Pancreas (tissue), 10 donors: ENCODE data around the gene B4GALNT4. TPM values are rescaled to one million over a fixed set of nuclear protein-coding genes. Genes with fewer than 3 reads are reported as not detected.

ENCODE experiments used
- ATAC-seq, 4 donors: fragments of 200-7000 bp; cut with Tn5 transposase; one replicate each; pipeline versions ENCODE4 v1.8.0 to v1.9.1; 2020; ENCODE audit warnings: mild to moderate bottlenecking in 4 of 4, moderate library complexity in 4 of 4
- DNase-seq, 6 donors: peaks; one replicate each; pipeline ENCODE4 v3.0.0-alpha.2; 2020
- FAIRE-seq: peaks from 2 replicates; lab custom pipeline; 2012; peaks lifted over from hg19 to GRCh38; lab: Jason Lieb, UNC
- H3K27ac ChIP-seq, 4 donors: fragments of 200-600 bp; sonication (generic); 1 replicate in 3 of 4; 2 replicates in 1 of 4; pipeline versions ENCODE4 v1.5.0 to v1.8.0; 2020
- H3K27me3 ChIP-seq, 4 donors: fragments of 200-600 bp; one replicate each; pipeline ENCODE4 v1.8.0; 2021
- H3K36me3 ChIP-seq, 3 donors: fragments of 200-600 bp; sonication (generic) in 1 of 3; one replicate each; pipeline versions ENCODE4 v1.5.0 to v1.8.0; 2020 to 2021
- H3K4me1 ChIP-seq, 3 donors: fragments of 200-600 bp; one replicate each; pipeline ENCODE4 v1.8.0; 2021
- H3K4me3 ChIP-seq, 4 donors: fragments of 200-600 bp; sonication (generic) in 2 of 4; one replicate each; pipeline versions ENCODE4 v1.5.0 to v1.8.0; 2020 to 2021
- H3K9me3 ChIP-seq, 4 donors: fragments of 200-600 bp; one replicate each; pipeline ENCODE4 v1.8.0; 2021
- WGBS, 2 donors: extraction: QIAGEN DNeasy Blood & Tissue Kit; methylation state at CpG; one replicate each; pipeline ENCODE4 v1.1.7; 2013; 5-methylcytosine and 5-hydroxymethylcytosine counted together
- intact Hi-C, 3 donors: fragments of 100-400 bp; cut with DNase I; formaldehyde crosslinking; loops; one replicate each; pipeline versions ENCODE4 v1.11.1 to v1.14.2; 2022
- polyA plus RNA-seq, 2 donors: library from polyadenylated mRNA; stranded (reverse); fragments of 200-250 nt; gene quantifications; one replicate each; pipeline ENCODE4 v1.2.3, GENCODE V29; 2013
- total RNA-seq, 6 donors: library from RNA; stranded (reverse); fragmentation: NEBNext Ultra II Directional in 4 of 6; extraction: Animal tissue kit (Norgen Biotek cat#: 25700) in 4 of 6; gene quantifications; one replicate each; pipeline versions ENCODE4 v1.2.1 to v1.2.4, GENCODE V29; 2021 to 2023
- TF ChIP-seq, protein P1 (sequence below), 4 donors: fragments of 200-600 bp; sonication (generic) in 3 of 4; IDR thresholded peaks; one replicate each; pipeline versions ENCODE4 v1.5.0 to v1.8.0; 2021; ENCODE audit warnings: antibody characterized with exemption in 4 of 4
- donor health status: healthy with polysubstance abuse.
- donor health status: DM: no; HTN: no; CAD: no; lungs with moderate emphysema.
- donor health status: DM: no; HTN: no; CAD: no.
- donor health status: control.
- donor health status: control.
- donor health status: Bipolar disorder and iron deficiency.
- donor health status: DM: yes; HTN: yes; CAD: no.
- donor health status: DM: no; HTN: no; CAD: no.
- donor health status: DM: no; HTN: no; CAD: no.
- donor health status: DM: yes; HTN: yes; CAD: no.

B4GALNT4 gene
- total and polyA plus RNA-seq, 8 donors: 0.95 to 25.9 (median 2.0) TPM

DNA sequence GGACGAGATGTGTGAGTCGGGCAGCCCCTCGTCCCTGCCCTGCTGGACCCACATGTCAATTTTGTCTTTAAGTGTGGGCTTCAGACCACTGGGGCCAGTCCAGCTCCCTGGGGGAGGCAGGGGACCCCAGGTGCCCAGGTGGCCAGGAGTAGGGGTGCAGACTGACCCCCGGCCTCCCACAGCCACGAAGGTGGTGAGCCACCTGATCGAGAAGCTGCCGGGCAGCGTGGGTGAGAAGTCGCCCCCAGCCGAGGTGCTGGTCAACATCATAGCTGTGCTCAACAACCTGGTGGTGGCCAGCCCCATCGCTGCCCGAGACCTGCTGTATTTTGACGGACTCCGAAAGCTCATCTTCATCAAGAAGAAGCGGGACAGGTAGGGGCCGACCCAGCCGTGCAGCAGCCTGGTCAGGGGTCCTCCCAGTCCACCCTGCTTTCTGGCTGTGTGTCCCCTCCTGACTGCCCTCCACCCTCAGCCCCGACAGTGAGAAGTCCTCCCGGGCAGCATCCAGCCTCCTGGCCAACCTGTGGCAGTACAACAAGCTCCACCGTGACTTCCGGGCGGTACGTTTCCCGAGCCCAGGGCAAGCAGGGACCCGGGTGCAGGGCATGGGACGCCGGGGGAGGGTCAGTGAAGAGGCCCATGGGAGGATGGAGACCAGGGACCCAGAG, 34.6 kb downstream of the B4GALNT4 start:
- H3K4me1 ChIP-seq: peaks cover 0 to 3% (median 0%) of the 10 kb centered on the region in 3 donors
- no peak overlapping the region for H3K4me3 ChIP-seq
- no peak overlapping the region for H3K27ac ChIP-seq
- no peaks in the 10 kb centered on the region for H3K9me3 ChIP-seq
- intact Hi-C loops: no loop called here
- ATAC-seq (no peak), FAIRE-seq (no peak), DNase-seq (peak in 3 of 6 donors; percentile 46 to 83 (median 57))
- H3K27me3 ChIP-seq: no peaks in the 10 kb centered on the region
- WGBS, 2 donors: 90 to 92% methylated on average over 26 to 27 of the region's 27 CpGs
- TF ChIP-seq, protein P1, sequence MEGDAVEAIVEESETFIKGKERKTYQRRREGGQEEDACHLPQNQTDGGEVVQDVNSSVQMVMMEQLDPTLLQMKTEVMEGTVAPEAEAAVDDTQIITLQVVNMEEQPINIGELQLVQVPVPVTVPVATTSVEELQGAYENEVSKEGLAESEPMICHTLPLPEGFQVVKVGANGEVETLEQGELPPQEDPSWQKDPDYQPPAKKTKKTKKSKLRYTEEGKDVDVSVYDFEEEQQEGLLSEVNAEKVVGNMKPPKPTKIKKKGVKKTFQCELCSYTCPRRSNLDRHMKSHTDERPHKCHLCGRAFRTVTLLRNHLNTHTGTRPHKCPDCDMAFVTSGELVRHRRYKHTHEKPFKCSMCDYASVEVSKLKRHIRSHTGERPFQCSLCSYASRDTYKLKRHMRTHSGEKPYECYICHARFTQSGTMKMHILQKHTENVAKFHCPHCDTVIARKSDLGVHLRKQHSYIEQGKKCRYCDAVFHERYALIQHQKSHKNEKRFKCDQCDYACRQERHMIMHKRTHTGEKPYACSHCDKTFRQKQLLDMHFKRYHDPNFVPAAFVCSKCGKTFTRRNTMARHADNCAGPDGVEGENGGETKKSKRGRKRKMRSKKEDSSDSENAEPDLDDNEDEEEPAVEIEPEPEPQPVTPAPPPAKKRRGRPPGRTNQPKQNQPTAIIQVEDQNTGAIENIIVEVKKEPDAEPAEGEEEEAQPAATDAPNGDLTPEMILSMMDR (IDR thresholded peaks at IDR 0.05): no peak
- peaks cover 0 to 14% (median 12%) of the 10 kb centered on the region in 3 donors for H3K36me3 ChIP-seq

DNA sequence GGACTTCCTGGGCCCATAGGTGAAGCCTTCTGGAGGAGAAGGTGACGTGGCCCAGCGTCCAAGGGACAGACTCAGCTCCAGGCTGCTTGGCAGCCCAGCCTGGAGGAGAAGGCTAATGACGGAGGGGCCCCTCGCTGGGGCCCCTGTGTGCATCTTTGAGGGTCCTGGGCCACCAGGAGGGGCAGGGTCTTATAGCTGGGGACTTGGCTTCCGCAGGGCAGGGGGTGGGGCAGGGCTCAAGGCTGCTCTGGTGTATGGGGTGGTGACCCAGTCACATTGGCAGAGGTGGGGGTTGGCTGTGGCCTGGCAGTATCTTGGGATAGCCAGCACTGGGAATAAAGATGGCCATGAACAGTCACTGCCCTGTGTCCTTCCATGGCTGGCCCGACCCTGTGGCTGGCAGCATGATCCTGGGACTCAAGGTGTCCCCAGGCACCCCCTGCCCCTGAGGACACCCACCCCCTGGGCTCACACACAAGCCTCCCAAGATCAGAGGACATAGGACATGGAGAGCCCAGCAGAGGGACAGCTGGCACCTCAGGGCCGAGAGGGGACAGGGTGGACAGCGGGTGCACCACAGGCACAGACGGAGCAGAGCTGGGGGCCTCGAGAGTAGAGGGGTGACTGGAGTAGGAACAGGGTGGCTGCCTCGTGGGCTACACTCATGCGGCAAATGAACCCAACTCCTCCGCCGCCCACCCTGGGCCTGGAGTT, 35.4 kb downstream of the B4GALNT4 start:
- Histone ChIP-seq H3K9me3 (no peaks in the 10 kb centered on the region), H3K4me3 (no peak overlapping the region), H3K27me3 (no peaks in the 10 kb centered on the region), H3K27ac (no peak overlapping the region), H3K36me3 (peaks cover 0 to 14% (median 12%) of the 10 kb centered on the region in 3 donors), H3K4me1 (peaks cover 0 to 3% (median 0%) of the 10 kb centered on the region in 3 donors)
- FAIRE-seq (no peak), DNase-seq (peak in 3 of 6 donors; percentile 35 to 72 (median 55)), ATAC-seq (no peak)
- intact Hi-C loops: no loop called here
- TF ChIP-seq, protein P1 (IDR thresholded peaks at IDR 0.05): no peak
- WGBS, 2 donors: 91 to 93% methylated on average over 14 of the region's 14 CpGs

DNA sequence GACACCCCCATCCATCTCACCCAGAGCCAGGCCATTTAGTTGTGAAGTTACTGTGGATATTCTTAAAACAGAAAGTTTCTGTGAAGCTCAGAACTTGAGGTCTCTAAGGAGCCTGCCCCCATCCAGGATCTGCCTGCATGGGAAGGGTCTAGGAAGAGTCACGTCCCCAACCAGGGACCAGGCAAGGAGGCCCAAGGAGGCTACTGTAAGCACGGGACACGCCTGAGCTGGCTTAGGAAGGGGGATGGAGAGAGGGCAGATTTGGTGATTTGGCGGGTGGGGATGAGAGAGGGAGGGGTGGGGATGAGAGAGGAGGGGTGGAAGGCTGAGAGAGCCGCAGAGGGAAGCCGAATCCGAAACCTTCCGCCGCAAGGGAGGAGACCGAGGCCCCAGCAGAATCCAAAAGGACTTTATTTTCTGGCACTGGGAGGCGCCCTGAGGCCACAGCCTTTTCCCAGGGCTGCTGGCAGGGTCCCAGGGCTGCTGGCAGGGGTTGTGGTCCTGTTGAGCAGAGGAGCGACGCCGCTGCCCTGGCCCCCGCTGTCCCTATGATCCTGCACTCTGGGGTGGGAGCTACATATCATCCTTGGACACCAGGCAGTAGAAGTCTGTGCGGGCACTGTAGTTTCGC, 36.1 kb downstream of the B4GALNT4 start:
- peaks cover 0 to 3% (median 0%) of the 10 kb centered on the region in 3 donors for H3K4me1 ChIP-seq
- H3K27ac ChIP-seq: no peak overlapping the region
- ATAC-seq (no peak), DNase-seq (peak in 3 of 6 donors; percentile 62 to 78 (median 65)), FAIRE-seq (no peak)
- TF ChIP-seq, protein P1 (IDR thresholded peaks at IDR 0.05): no peak
- 71 to 79% methylated on average over 16 to 17 of the region's 17 CpGs for WGBS, 2 donors
- H3K9me3 ChIP-seq: no peaks in the 10 kb centered on the region
- no peaks in the 10 kb centered on the region for H3K27me3 ChIP-seq
- H3K4me3 ChIP-seq: no peak overlapping the region
- H3K36me3 ChIP-seq: peaks cover 0 to 9% (median 7%) of the 10 kb centered on the region in 3 donors
- intact Hi-C loops: no loop called here

DNA sequence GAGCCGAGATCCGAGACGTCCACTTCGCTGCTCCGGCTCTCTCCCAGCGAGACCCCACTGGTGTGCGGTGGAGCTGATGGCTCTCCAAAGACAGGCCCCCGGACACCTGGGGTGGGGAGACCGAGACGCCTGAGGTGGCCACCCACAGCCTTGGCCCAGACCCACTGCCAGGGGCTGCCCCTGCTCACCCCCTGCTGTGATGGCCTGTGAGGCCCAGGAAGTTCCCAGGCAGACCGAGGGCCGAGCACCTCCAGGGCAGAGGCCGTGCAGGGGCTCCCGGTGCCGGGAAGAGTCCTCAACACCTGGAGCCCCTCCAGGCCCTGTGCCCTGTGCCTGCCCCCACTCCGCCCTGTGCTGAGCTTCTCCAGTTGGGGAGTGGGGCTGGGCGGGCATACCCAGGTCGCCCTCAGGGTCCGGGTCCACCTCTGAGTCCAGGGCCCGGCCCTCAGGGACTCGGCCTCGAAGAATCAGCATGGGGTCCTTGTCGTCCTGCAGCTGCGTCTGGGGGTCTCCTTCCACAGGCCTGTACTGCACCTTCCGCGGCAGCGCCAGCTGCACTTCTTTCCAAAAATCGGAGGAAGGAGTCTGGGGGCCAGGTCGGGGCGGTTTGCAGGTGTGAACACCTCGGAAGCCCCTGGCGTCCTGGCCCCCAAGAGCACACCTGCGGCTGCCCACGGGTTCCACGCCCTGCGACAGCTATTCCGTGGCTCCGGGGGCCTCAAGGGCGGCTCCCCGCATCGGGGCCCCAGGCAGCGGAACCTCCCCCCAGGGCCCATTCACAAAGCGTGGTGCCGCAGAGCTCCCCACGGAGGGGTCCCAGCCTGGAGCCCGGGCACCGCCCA, 36.9 kb downstream of the B4GALNT4 start:
- no peak for FAIRE-seq
- peak in 3 of 4 donors; percentile 4 to 14 (median 8) for ATAC-seq

More for the DNA sequence above, 36.9 kb downstream of the B4GALNT4 start:
- intact Hi-C loops: no loop called here
- H3K36me3 ChIP-seq: peaks cover 0 to 9% (median 7%) of the 10 kb centered on the region in 3 donors
- peak in 3 of 6 donors; percentile 31 to 90 (median 61) for DNase-seq
- no peaks in the 10 kb centered on the region for H3K9me3 ChIP-seq
- peaks cover 0 to 3% (median 0%) of the 10 kb centered on the region in 3 donors for H3K4me1 ChIP-seq
- peak overlapping the region; percentile 14 to 56 (median 34) for H3K4me3 ChIP-seq
- peak overlapping the region; percentile 42 to 70 (median 65) for H3K27ac ChIP-seq
- no peaks in the 10 kb centered on the region for H3K27me3 ChIP-seq
- 70 to 82% methylated on average over 47 of the region's 47 CpGs for WGBS, 2 donors
- TF ChIP-seq, protein P1 (IDR thresholded peaks at IDR 0.05): no peak
